DND-41 (cell line): ENCODE data around the gene CCDC71L.

Experiments
- ATAC-seq: fragments of 200-7000 bp; cut with Tn5 transposase; 3 replicates; pipeline ENCODE4 v1.9.1; 2021; ENCODE audit warnings: low read depth; ENCODE audit not compliant: insufficient read depth
- DNase-seq: peaks from one replicate; pipeline ENCODE4 v3.0.0-alpha.2; 2020
- H2AFZ ChIP-seq: 2 replicates; pipeline ENCODE4 v1.6.0; 2012; ENCODE audit warnings: low read depth, low read length
- H3K27ac ChIP-seq: 2 replicates; pipeline ENCODE4 v1.5.1; 2012; ENCODE audit warnings: low read length, inconsistent platforms
- H3K27me3 ChIP-seq: fragments of 200-600 bp; sonication (generic); 2 replicates; pipeline ENCODE4 v1.6.0; 2012; ENCODE audit warnings: low read length, mild to moderate bottlenecking, inconsistent platforms; ENCODE audit not compliant: insufficient read depth, poor library complexity
- H3K36me3 ChIP-seq: 2 replicates; pipeline ENCODE4 v1.5.1; 2012; ENCODE audit warnings: low read length, inconsistent platforms; ENCODE audit not compliant: insufficient read depth
- H3K4me1 ChIP-seq: 2 replicates; pipeline ENCODE4 v1.5.1; 2012; ENCODE audit warnings: mild to moderate bottlenecking, low read length; ENCODE audit not compliant: insufficient read depth
- H3K4me2 ChIP-seq: 2 replicates; pipeline ENCODE4 v1.6.0; 2012; ENCODE audit warnings: mild to moderate bottlenecking, moderate library complexity, low read length, inconsistent platforms; ENCODE audit not compliant: insufficient read depth
- H3K4me3 ChIP-seq, 2 experiments: fragments of 200-600 bp in 1 of 2; shearing (Covaris generic) in 1 of 2; 2 replicates each; pipeline ENCODE4 v1.5.1; 2012 to 2016; ENCODE audit warnings: inconsistent platforms in 2 of 2, low read length in 2 of 2, mild to moderate bottlenecking in 2 of 2, low read depth in 1 of 2, moderate library complexity in 1 of 2
- H3K79me2 ChIP-seq: 2 replicates; pipeline ENCODE4 v1.6.0; 2012; ENCODE audit warnings: low read length, inconsistent platforms; ENCODE audit not compliant: insufficient read depth
- H3K9ac ChIP-seq: 2 replicates; pipeline ENCODE4 v1.6.0; 2012; ENCODE audit warnings: low read depth, mild to moderate bottlenecking, inconsistent platforms, low read length, moderate library complexity
- H3K9me3 ChIP-seq: 2 replicates; pipeline ENCODE4 v1.5.1; 2012; ENCODE audit warnings: low read length, moderate library complexity, mild to moderate bottlenecking, inconsistent platforms; ENCODE audit not compliant: insufficient read depth, severe bottlenecking
- H4K20me1 ChIP-seq: 2 replicates; pipeline ENCODE4 v1.6.0; 2012; ENCODE audit warnings: low read length; ENCODE audit not compliant: insufficient read depth
- CTCF ChIP-seq: IDR thresholded peaks from 2 replicates; pipeline ENCODE4 v1.5.1; 2012; ENCODE audit warnings: borderline replicate concordance, low read length, moderate library complexity, mild to moderate bottlenecking; ENCODE audit not compliant: poor library complexity, severe bottlenecking; ENCODE audit errors: extremely low read depth
- EZH2 ChIP-seq: IDR thresholded peaks from 3 replicates; pipeline ENCODE4 v1.6.1; 2012; ENCODE audit warnings: borderline replicate concordance, low read depth, mild to moderate bottlenecking, moderate library complexity, low read length, inconsistent platforms; ENCODE audit not compliant: severe bottlenecking

The CCDC71L gene

GRCh38 chr7:106653488-106653887 lies 7.5 kb downstream of the CCDC71L start:
- DNase-seq, result no peak
- no peak for ATAC-seq
- TF ChIP-seq CTCF, result no peak
- TF ChIP-seq EZH2, result no peak
- H3K9me3 ChIP-seq, result no peaks in the 10 kb centered on the region
- H3K27me3 ChIP-seq, result peaks cover 8% of the 10 kb centered on the region
- H4K20me1 ChIP-seq, result no peaks in the 10 kb centered on the region
- no peaks in the 10 kb centered on the region for H3K36me3 ChIP-seq
- no peak overlapping the region for H3K4me2 ChIP-seq
- H3K4me3 ChIP-seq, result no peak overlapping the region
- H3K27ac ChIP-seq, result no peak overlapping the region
- H3K4me1 ChIP-seq, result peaks cover 4% of the 10 kb centered on the region; the same call in 1 of the 2 replicates
- no peaks in the 10 kb centered on the region for H3K79me2 ChIP-seq
- no peak overlapping the region for H2AFZ ChIP-seq
- no peak overlapping the region for H3K9ac ChIP-seq

- no peak for ATAC-seq
- no peaks in the 10 kb centered on the region for H3K79me2 ChIP-seq
- DNase-seq, result no peak
- H3K27ac ChIP-seq, result no peak overlapping the region
- H3K27me3 ChIP-seq, result peaks cover 8% of the 10 kb centered on the region
- no peak overlapping the region for H3K4me2 ChIP-seq
- H3K36me3 ChIP-seq, result no peaks in the 10 kb centered on the region
- no peaks in the 10 kb centered on the region for H3K9me3 ChIP-seq
- no peak overlapping the region for H3K4me3 ChIP-seq
- peaks cover 4% of the 10 kb centered on the region; the same call in 1 of the 2 replicates for H3K4me1 ChIP-seq
- no peak for TF ChIP-seq EZH2
- TF ChIP-seq CTCF, result no peak
- H2AFZ ChIP-seq, result no peak overlapping the region
- no peaks in the 10 kb centered on the region for H4K20me1 ChIP-seq
- H3K9ac ChIP-seq, result no peak overlapping the region
Observed at GRCh38 chr7:106652909-106653308, 8.0 kb downstream of the CCDC71L start.

- Histone ChIP-seq H3K9ac (no peak overlapping the region), H3K27ac (no peak overlapping the region), H3K4me1 (peaks cover 1% of the 10 kb centered on the region; the same call in 1 of the 2 replicates), H3K4me3 (no peak overlapping the region), H3K36me3 (no peaks in the 10 kb centered on the region), H3K27me3 (peaks cover 8% of the 10 kb centered on the region), H3K4me2 (no peak overlapping the region), H2AFZ (no peak overlapping the region), H3K79me2 (no peaks in the 10 kb centered on the region), H4K20me1 (no peaks in the 10 kb centered on the region), H3K9me3 (no peaks in the 10 kb centered on the region)
- TF ChIP-seq CTCF, result no peak
- TF ChIP-seq EZH2, result no peak
- DNase-seq, result no peak
- ATAC-seq, result no peak
Observed at GRCh38 chr7:106652092-106652491, 8.9 kb downstream of the CCDC71L start.

GRCh38 chr7:106646256-106646655 lies 14.7 kb downstream of the CCDC71L start:
- no peak overlapping the region for H3K27ac ChIP-seq
- H3K4me1 ChIP-seq, result no peaks in the 10 kb centered on the region
- no peak for DNase-seq
- no peaks in the 10 kb centered on the region for H3K79me2 ChIP-seq
- H3K4me3 ChIP-seq, result no peak overlapping the region
- no peaks in the 10 kb centered on the region for H3K27me3 ChIP-seq
- H3K36me3 ChIP-seq, result no peaks in the 10 kb centered on the region
- H3K4me2 ChIP-seq, result no peak overlapping the region
- H2AFZ ChIP-seq, result no peak overlapping the region
- H4K20me1 ChIP-seq, result no peaks in the 10 kb centered on the region
- no peaks in the 10 kb centered on the region for H3K9me3 ChIP-seq
- no peak for ATAC-seq
- no peak for TF ChIP-seq EZH2
- TF ChIP-seq CTCF, result no peak
- no peak overlapping the region for H3K9ac ChIP-seq
